Hematopoietic multipotent progenitor cell (in vitro differentiated cells): Measurements from ENCODE around the gene ZKSCAN7. TPM values are rescaled to one million over a fixed set of nuclear protein-coding genes. Genes with fewer than 3 reads are reported as not detected.
"Not testable (repeated sequence)": the region's sequence is repeated elsewhere in the genome, so short reads cannot be mapped to it uniquely, and the experiment has no call there.

ENCODE experiments used
- DNase-seq, 3 donors: peaks; one replicate each; pipeline ENCODE4 v3.0.0-alpha.2; 2011 to 2015; ENCODE audit warnings: low read depth in 2 of 3, low spot score in 2 of 3
- total RNA-seq: library from RNA; depleted of rRNA; stranded (reverse); fragments of >200 nt; gene quantifications from one replicate; pipeline ENCODE4 v1.2.3, GENCODE V29; 2012

The ZKSCAN7 gene
- total RNA-seq, 1 donor, result 15.6 TPM

GRCh38 chr3:44571024-44571423 is 16.0 kb downstream of the ZKSCAN7 start:
- no peak for DNase-seq

DNA sequence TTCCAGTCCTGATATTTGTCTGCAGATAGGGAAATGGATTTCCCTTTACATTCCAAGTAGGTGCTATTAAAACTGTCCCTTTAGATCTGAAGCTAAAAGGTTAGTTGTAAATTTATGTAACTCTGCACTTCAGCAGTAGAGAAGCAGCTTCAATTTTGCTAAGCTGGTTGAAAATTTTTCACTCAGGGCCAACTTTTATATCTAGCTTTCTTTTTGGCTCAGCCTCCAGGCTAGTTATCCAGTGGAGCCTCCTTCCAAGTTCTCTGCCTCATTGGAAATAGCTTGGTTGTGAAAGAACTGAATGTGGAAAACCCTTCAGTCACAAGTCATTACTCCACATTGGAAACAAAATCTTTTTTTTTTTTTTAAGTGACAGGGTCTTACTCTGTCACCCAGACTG is 21.6 kb downstream of the ZKSCAN7 start:
- no peak for DNase-seq

GRCh38 chr3:44577354-44577952 is 22.5 kb downstream of the ZKSCAN7 start:
- not testable (repeated sequence) for DNase-seq

DNA sequence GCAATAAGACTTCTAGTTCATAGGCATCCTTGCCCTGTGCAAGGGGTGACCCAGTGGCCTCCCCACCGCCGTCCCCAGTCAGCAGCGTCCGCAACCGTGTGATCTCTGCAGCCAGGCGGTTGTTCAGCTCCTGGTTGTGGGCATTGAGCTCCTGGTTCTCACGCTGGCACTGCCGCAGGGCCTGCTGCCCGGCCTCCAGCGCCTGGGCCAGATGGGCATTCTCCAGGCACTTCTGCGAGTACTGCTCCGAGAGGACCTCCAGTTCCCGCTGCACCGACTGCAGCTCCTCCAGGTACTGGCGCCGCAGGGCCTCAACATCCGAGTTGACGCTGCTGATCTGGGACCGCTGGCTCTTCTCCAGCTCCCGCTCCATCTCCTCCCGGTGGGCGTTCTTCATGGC is 23.3 kb downstream of the ZKSCAN7 start:
- DNase-seq, result not testable (repeated sequence)

DNA sequence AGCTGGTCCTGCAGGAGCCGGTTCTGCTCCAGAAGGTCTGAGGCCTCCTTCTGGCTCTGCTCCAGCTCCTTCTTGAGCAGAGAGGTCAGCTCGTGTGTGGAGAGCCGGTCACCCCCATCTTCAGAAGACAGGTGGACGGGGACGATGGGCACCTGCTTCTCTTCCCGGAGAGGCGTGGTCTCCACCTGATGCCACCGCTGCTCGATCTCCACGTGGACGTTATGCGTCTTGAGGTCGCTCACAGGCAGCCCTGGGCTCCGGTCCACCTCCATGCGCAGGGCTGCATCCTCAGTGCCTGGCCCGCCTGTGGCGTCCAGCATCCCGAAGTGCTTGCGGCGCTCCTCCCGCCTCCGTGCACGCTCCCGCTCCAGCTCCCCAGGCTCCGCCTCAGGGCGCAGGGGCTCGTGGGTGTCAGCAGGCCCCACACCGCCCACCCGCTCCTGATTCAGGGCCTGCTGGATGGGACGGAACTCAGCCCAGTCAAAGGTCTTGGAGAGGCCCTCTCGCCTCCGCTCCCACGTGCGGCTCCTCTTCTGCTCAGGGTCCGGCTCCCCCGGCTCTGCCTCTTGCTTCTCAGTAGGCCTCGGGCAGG is 24.0 kb downstream of the ZKSCAN7 start:
- DNase-seq, result not testable (repeated sequence)

DNA sequence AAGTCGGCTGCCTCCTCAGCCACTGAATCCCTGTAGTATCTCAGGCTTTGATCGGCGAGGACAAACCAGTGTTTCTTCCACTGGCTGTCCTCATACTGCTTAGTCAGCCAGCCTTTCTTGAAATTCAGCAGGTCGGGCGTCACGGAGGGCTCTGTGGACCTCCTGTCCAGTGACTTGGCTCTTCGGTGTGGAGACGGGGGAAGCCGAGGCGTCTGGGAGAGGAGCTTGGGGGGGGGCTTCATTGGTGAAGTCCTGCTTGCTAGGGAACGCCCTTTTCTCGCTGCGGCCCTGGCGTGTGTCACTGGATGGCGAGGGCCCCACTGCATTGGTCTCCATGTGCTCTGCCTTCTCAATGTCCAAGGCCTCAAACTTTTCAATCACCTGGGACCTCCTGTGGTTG is 24.8 kb downstream of the ZKSCAN7 start:
- DNase-seq, result not testable (repeated sequence)

- not testable (repeated sequence) for DNase-seq
Observed at GRCh38 chr3:44580971-44581370, 26.0 kb downstream of the ZKSCAN7 start.

DNA sequence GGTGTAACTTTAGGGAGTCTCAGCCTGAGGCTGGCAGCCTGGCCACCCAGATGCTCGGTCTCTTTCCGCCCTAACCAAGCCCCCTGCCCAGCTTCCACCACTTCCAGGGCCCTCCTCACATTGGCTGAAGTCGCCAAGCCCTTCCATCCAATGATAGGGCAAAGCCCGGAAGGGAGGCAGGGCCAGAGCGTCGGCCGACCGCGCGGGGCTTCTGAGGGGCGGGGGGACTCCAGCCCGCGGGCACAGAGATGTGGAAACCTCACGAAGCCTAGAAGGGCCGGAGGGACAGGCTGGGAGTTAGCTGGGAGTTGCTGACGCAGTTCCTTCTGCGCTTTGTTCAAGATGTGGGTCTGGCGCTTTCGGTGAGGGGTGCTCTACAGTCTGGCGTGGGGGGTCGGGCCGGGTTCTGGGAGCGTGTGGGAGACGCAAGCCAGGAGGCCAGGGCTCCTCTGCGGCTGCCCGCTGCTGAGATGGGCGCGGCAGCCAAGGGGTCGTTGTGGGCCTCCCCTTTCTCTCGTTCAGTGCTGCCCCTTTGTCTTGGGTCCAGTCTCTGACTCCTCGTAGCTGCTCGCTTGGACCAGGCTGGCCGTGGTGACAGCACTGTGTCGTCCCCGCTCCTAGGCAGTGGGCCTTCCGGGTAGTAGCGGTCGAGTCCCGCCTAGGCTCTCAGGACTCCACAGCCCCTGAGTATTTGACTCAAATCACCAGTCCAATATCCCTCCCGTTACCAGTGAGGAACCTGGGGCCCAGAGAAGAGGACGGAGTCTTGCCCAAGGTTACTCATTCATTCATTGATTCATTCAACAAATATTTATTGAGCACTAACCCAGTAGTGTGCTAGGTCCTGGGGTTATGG is 29.9 kb downstream of the ZKSCAN7 start, which contains the start of gene ZNF660:
Gene ZNF660 (plus strand): TSS at position 319 of the 856 bp plus-strand sequence. CDS start 9,230 bp downstream, outside the sequence.
- peak in 2 of 3 donors; percentile 82 to 93 for DNase-seq

- no peak for DNase-seq
Observed at GRCh38 chr3:44596621-44597020, 41.6 kb downstream of the ZKSCAN7 start.

- no peak for DNase-seq
Observed at GRCh38 chr3:44601749-44602148, 46.8 kb downstream of the ZKSCAN7 start.

DNA sequence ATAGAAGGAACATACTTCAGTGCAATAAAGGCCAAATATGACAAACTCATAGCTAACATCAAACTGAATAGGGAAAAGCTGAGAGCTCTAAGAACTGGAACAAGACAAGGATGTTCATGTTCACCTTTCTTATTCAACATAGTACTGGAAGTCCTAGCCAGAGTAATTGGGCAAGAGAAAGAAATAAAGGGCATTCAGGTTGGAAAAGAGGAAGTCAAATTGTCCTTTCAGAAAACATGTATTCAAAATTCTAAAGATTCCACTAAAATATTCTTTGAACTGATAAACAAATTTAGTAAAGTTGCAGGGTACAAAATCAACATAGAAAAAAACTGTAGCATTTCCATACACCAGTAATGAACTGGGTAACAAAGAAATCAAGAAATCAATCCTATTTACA is 57.7 kb downstream of the ZKSCAN7 start:
- no peak for DNase-seq

Other genes starting within 250 kb of the ZKSCAN7 start
- gene TCAIM, start 216.4 kb upstream of the ZKSCAN7 start, total RNA-seq, result 12.7 TPM
- gene ZNF445, start 77.5 kb upstream of the ZKSCAN7 start, total RNA-seq, result 10.5 TPM
- 4.8 TPM for gene ZNF660, start 29.8 kb downstream of the ZKSCAN7 start, total RNA-seq
- gene ZNF197, start 69.8 kb downstream of the ZKSCAN7 start, total RNA-seq, result 10.8 TPM
- 4.8 TPM for gene ZNF35, start 93.5 kb downstream of the ZKSCAN7 start, total RNA-seq
- gene ZNF502, start 157.5 kb downstream of the ZKSCAN7 start, total RNA-seq, result 1.3 TPM
- gene ZNF501, start 174.4 kb downstream of the ZKSCAN7 start, total RNA-seq, result 3.5 TPM
- 16.2 TPM for gene KIAA1143, start 206.4 kb downstream of the ZKSCAN7 start, total RNA-seq
- 1.1 TPM for gene KIF15, start 206.6 kb downstream of the ZKSCAN7 start, total RNA-seq